Sigmoid colon (tissue), 7 donors: ENCODE results near the gene MRO. TPM values are rescaled to one million over a fixed set of nuclear protein-coding genes. Genes with fewer than 3 reads are reported as not detected.

Experiments
- DNase-seq: peaks from one replicate; pipeline ENCODE4 v3.0.0-alpha.2; 2019
- H3K27ac ChIP-seq, 4 donors: fragments of 200-600 bp; sonication (generic); one replicate each; pipeline ENCODE4 v1.5.1; 2016 to 2019; ENCODE audit warnings: mild to moderate bottlenecking in 1 of 4
- H3K27me3 ChIP-seq, 3 donors: fragments of 200-600 bp; sonication (generic); one replicate each; pipeline ENCODE4 v1.5.1; 2019; ENCODE audit warnings: mild to moderate bottlenecking in 1 of 3
- H3K36me3 ChIP-seq, 4 donors: fragments of 200-600 bp; sonication (generic); one replicate each; pipeline ENCODE4 v1.5.1; 2016 to 2019
- H3K4me1 ChIP-seq, 4 donors: fragments of 200-600 bp; sonication (generic); one replicate each; pipeline ENCODE4 v1.5.1; 2017 to 2019
- H3K4me3 ChIP-seq, 4 donors: fragments of 200-600 bp; sonication (generic); one replicate each; pipeline ENCODE4 v1.5.1; 2017 to 2019; ENCODE audit warnings: mild to moderate bottlenecking in 2 of 4, moderate library complexity in 1 of 4
- H3K9me3 ChIP-seq, 4 donors: fragments of 200-600 bp in 3 of 4; sonication (generic) in 3 of 4; one replicate each; pipeline versions ENCODE4 v1.5.1 to v1.6.1; 2013 to 2019
- CTCF ChIP-seq, 4 experiments: fragments of 450-650 bp in 3 of 4; fragments of 200-600 bp in 1 of 4; IDR thresholded peaks; one replicate each; pipeline ENCODE4 v1.5.1; 2016 to 2019; ENCODE audit warnings: antibody characterized with exemption in 4 of 4, mild to moderate bottlenecking in 3 of 4, moderate library complexity in 2 of 4
- EP300 ChIP-seq, 4 donors: sonication (generic); formaldehyde crosslinking; IDR thresholded peaks; one replicate each; pipeline ENCODE4 v1.6.1; 2017; ENCODE audit warnings: antibody characterized with exemption in 4 of 4
- POLR2A ChIP-seq, 2 donors: fragments of 450-650 bp; IDR thresholded peaks; one replicate each; pipeline ENCODE4 v1.6.1; 2016; ENCODE audit warnings: antibody characterized with exemption in 2 of 2, mild to moderate bottlenecking in 2 of 2, moderate library complexity in 2 of 2
- POLR2AphosphoS5 ChIP-seq, 4 donors: sonication (generic); formaldehyde crosslinking; IDR thresholded peaks; one replicate each; pipeline ENCODE4 v1.6.1; 2017; ENCODE audit warnings: antibody characterized with exemption in 4 of 4
- WGBS, 2 donors: extraction: QIAGEN DNeasy Blood & Tissue Kit; methylation state at CpG; one replicate each; pipeline ENCODE4 v1.1.7; 2013; 5-methylcytosine and 5-hydroxymethylcytosine counted together
- intact Hi-C: fragments of 100-400 bp; cut with DNase I; formaldehyde crosslinking; loops from one replicate; pipeline ENCODE4 v1.15.1; 2023
- polyA plus RNA-seq, 3 donors: library from polyadenylated mRNA; stranded (reverse); fragments of 200-250 nt; gene quantifications; one replicate each; pipeline ENCODE4 v1.2.3, GENCODE V29; 2013
- total RNA-seq, 4 donors: library from RNA; depleted of rRNA; stranded (reverse); fragments of >200 nt; gene quantifications; one replicate each; pipeline ENCODE4 v1.1.0, GENCODE V29; 2016
- donor health status: healthy with polysubstance abuse.
- donor health status: Bipolar disorder and iron deficiency.
- donor health status: healthy.

The MRO gene
- total and polyA plus RNA-seq, 7 donors, result under 0.01 to 2.5 (median 0.43) TPM; not detected in 1

- no peak overlapping the region for H3K27ac ChIP-seq
- intact Hi-C loops, result no loop called here
- DNase-seq, result no peak
- no peak overlapping the region for H3K4me3 ChIP-seq
- no peaks in the 10 kb centered on the region for H3K27me3 ChIP-seq
- peaks cover 0 to 3% (median 0%) of the 10 kb centered on the region in 4 donors for H3K4me1 ChIP-seq
- no peaks in the 10 kb centered on the region for H3K36me3 ChIP-seq
- WGBS, 2 donors, result 85 to 96% methylated on average over 2 of the region's 2 CpGs
- TF ChIP-seq POLR2AphosphoS5 (IDR thresholded peaks at IDR 0.05) (no peak), EP300 (IDR thresholded peaks at IDR 0.05) (no peak), CTCF (IDR thresholded peaks at IDR 0.05) (no peak), POLR2A (IDR thresholded peaks at IDR 0.05) (no peak)
- no peaks in the 10 kb centered on the region for H3K9me3 ChIP-seq
Measured at GRCh38 chr18:50813353-50813752, 6.5 kb downstream of the MRO start.

- DNase-seq, result no peak
- Histone ChIP-seq H3K9me3 (no peaks in the 10 kb centered on the region), H3K36me3 (no peaks in the 10 kb centered on the region), H3K4me1 (no peaks in the 10 kb centered on the region), H3K4me3 (no peak overlapping the region), H3K27me3 (no peaks in the 10 kb centered on the region), H3K27ac (no peak overlapping the region)
- WGBS, 2 donors, result 88 to 89% methylated on average over 2 of the region's 2 CpGs
- TF ChIP-seq POLR2A (IDR thresholded peaks at IDR 0.05), result no peak
- no peak for TF ChIP-seq CTCF (IDR thresholded peaks at IDR 0.05)
- TF ChIP-seq EP300 (IDR thresholded peaks at IDR 0.05), result no peak
- no peak for TF ChIP-seq POLR2AphosphoS5 (IDR thresholded peaks at IDR 0.05)
- intact Hi-C loops, result no loop called here
Measured at GRCh38 chr18:50812834-50813233, 7.0 kb downstream of the MRO start.

- WGBS, 2 donors, result 66 to 90% methylated on average over 2 of the region's 2 CpGs
- H3K36me3 ChIP-seq, result no peaks in the 10 kb centered on the region
Measured at GRCh38 chr18:50807176-50807575, 12.6 kb downstream of the MRO start.

GRCh38 chr18:50806208-50806616 lies 13.6 kb downstream of the MRO start:
- no peak overlapping the region for H3K4me3 ChIP-seq
- H3K27ac ChIP-seq, result no peak overlapping the region
- no peak for DNase-seq
- H3K36me3 ChIP-seq, result no peaks in the 10 kb centered on the region
- TF ChIP-seq POLR2A (IDR thresholded peaks at IDR 0.05) (no peak), POLR2AphosphoS5 (IDR thresholded peaks at IDR 0.05) (no peak), EP300 (IDR thresholded peaks at IDR 0.05) (no peak), CTCF (IDR thresholded peaks at IDR 0.05) (no peak)
- intact Hi-C loops, result no loop called here
- WGBS, 2 donors, result 13 to 23% methylated on average over 15 of the region's 15 CpGs
- no peaks in the 10 kb centered on the region for H3K27me3 ChIP-seq
- H3K9me3 ChIP-seq, result no peaks in the 10 kb centered on the region
- H3K4me1 ChIP-seq, result peaks cover 0 to 8% (median 5%) of the 10 kb centered on the region in 4 donors

More at GRCh38 chr18:50807176-50807575, 12.6 kb downstream of the MRO start:
- Histone ChIP-seq H3K27me3 (no peaks in the 10 kb centered on the region), H3K27ac (no peak overlapping the region), H3K4me3 (no peak overlapping the region), H3K4me1 (peaks cover 0 to 8% (median 5%) of the 10 kb centered on the region in 4 donors), H3K9me3 (no peaks in the 10 kb centered on the region)
- no peak for TF ChIP-seq CTCF (IDR thresholded peaks at IDR 0.05)
- intact Hi-C loops, result no loop called here
- no peak for DNase-seq

- Histone ChIP-seq H3K4me3 (no peak overlapping the region), H3K4me1 (peaks cover 0 to 8% (median 5%) of the 10 kb centered on the region in 4 donors), H3K36me3 (no peaks in the 10 kb centered on the region), H3K27ac (no peak overlapping the region), H3K9me3 (no peaks in the 10 kb centered on the region), H3K27me3 (no peaks in the 10 kb centered on the region)
- TF ChIP-seq POLR2A (IDR thresholded peaks at IDR 0.05) (no peak), POLR2AphosphoS5 (IDR thresholded peaks at IDR 0.05) (no peak), EP300 (IDR thresholded peaks at IDR 0.05) (no peak), CTCF (IDR thresholded peaks at IDR 0.05) (no peak)
- intact Hi-C loops, result no loop called here
- WGBS, 2 donors, result 84 to 89% methylated on average over 5 of the region's 5 CpGs
- no peak for DNase-seq
Measured at GRCh38 chr18:50805732-50806131, 14.1 kb downstream of the MRO start.
